Activated T-cell treated with anti-CD3 and anti-CD28 coated beads, Interleukin-2, amount 50 U/mL, for 24 hours (primary cell): ENCODE results near the gene UBIAD1.
"Not testable (repeated sequence)": the region's sequence is repeated elsewhere in the genome, so short reads cannot be mapped to it uniquely, and the experiment has no call there.

ENCODE experiments used
- DNase-seq: peaks from one replicate; pipeline ENCODE4 v3.0.0-alpha.2; 2020
- H3K27ac Mint-ChIP-seq: 2 replicates; pipeline ENCODE4 v1.8.0; 2020; ENCODE audit warnings: mild to moderate bottlenecking, mixed read lengths
- H3K27me3 Mint-ChIP-seq: 2 replicates; pipeline ENCODE4 v1.8.0; 2020; ENCODE audit warnings: mixed read lengths
- H3K36me3 Mint-ChIP-seq: 2 replicates; pipeline ENCODE4 v1.8.0; 2020; ENCODE audit warnings: low read depth, mixed read lengths
- H3K4me1 Mint-ChIP-seq: 2 replicates; pipeline ENCODE4 v1.8.0; 2020; ENCODE audit warnings: low read depth, mixed read lengths
- H3K4me3 Mint-ChIP-seq: 2 replicates; pipeline ENCODE4 v1.8.0; 2020; ENCODE audit warnings: mild to moderate bottlenecking, moderate library complexity, mixed read lengths
- H3K9me3 Mint-ChIP-seq: 2 replicates; pipeline ENCODE4 v1.8.0; 2020; ENCODE audit warnings: mixed read lengths

UBIAD1 gene

DNA sequence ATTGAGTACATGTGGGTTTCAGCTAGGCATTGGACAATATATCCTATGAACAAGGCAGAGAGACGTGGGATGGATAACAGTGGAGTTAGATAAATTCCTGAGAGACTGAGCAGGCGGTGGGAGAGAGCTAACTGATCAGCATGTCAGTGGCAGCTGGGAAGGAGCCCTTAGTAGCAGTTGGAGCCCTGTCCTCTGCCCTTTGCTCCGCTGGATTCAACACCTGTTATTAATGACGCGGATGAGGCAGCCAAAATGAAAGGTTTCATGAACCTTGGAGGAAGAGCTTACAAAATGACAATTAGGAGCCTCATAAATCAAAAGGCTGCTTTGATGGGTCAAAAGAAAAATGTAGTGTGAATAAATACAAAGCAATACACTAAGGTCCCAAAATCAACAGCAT is 16.1 kb downstream of the UBIAD1 start:
- peaks cover 76% of the 10 kb centered on the region for H3K4me1 Mint-ChIP-seq
- H3K9me3 Mint-ChIP-seq: no peaks in the 10 kb centered on the region
- no peaks in the 10 kb centered on the region for H3K27me3 Mint-ChIP-seq
- peaks cover 92% of the 10 kb centered on the region for H3K36me3 Mint-ChIP-seq
- H3K4me3 Mint-ChIP-seq: no peak overlapping the region
- DNase-seq: no peak
- H3K27ac Mint-ChIP-seq: peak overlapping the region; percentile 19

DNA sequence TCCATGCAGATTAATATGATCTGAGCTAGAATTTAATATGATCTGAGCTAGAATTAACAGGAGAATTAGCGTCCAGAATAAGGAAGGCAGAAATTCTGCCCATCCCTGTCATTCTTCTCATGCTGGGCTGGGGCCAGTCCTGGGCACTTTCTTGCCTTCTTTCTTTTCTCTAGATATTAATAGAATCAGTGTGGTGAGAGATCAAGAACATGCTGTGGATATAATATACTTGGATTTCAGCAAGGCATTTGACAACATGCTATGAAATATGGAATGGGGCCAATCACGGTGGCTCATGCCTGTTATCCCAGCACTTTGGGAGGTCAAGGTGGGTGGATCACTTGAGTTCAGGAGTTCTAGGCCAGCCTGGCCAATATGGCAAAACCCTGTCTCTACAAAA is 18.1 kb downstream of the UBIAD1 start:
- Mint-ChIP-seq H3K36me3 (peaks cover 92% of the 10 kb centered on the region), H3K4me3 (no peak overlapping the region), H3K9me3 (no peaks in the 10 kb centered on the region), H3K27ac (peak overlapping the region; percentile 59), H3K4me1 (peaks cover 75% of the 10 kb centered on the region), H3K27me3 (no peaks in the 10 kb centered on the region)
- DNase-seq: no peak

DNA sequence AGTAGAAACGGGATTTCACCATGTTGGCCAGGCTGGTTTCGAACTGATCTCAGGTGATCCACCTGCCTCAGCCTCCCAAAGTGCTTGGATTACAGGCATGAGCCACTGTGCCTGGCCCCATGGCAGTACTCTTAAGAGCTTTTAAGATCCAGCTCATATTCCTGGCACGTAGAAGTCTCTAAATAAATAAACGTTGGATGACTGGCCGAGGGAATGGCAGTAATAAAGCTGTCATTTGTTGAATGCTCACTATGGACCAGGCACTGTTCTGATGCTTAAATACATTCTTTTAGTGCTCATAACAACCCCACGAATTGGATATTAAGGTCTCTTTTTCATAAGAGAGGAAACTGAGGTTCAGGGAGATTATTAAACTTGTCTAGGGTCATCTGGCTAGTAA is 20.9 kb downstream of the UBIAD1 start:
- DNase-seq: no peak
- no peak overlapping the region for H3K27ac Mint-ChIP-seq
- H3K4me3 Mint-ChIP-seq: no peak overlapping the region
- peaks cover 73% of the 10 kb centered on the region for H3K4me1 Mint-ChIP-seq
- peaks cover 83% of the 10 kb centered on the region for H3K36me3 Mint-ChIP-seq
- no peaks in the 10 kb centered on the region for H3K27me3 Mint-ChIP-seq
- H3K9me3 Mint-ChIP-seq: no peaks in the 10 kb centered on the region

- no peak for DNase-seq
- Mint-ChIP-seq H3K27ac (peak overlapping the region; percentile 87), H3K9me3 (no peaks in the 10 kb centered on the region), H3K36me3 (peaks cover 75% of the 10 kb centered on the region), H3K4me1 (peaks cover 76% of the 10 kb centered on the region), H3K27me3 (no peaks in the 10 kb centered on the region), H3K4me3 (no peak overlapping the region)
Observed at GRCh38 chr1:11294951-11295350, 22.0 kb downstream of the UBIAD1 start.

DNA sequence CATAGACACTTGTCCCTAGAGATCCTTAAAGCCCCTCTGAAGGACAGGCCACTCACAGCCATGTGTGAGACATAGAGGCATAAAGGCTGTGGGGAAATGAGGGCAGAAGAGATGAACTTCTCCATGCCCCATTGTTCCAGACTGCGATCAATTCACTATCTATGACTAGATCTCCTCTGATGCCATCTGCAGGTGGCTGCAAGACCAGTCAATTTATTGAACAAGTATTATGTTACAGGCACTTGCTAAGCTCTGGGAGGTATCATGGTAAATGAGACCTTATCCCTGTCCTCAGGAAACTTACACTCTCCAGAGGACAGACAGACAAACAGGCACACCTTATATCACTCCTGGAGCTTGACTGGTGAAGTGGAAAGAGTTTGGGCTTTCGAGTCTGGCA is 22.9 kb downstream of the UBIAD1 start:
- Mint-ChIP-seq H3K9me3 (no peaks in the 10 kb centered on the region), H3K27ac (peak overlapping the region; percentile 87), H3K4me1 (peaks cover 68% of the 10 kb centered on the region), H3K36me3 (peaks cover 66% of the 10 kb centered on the region), H3K27me3 (no peaks in the 10 kb centered on the region), H3K4me3 (no peak overlapping the region)
- no peak for DNase-seq

- DNase-seq, H3K9me3 Mint-ChIP-seq, H3K27me3 Mint-ChIP-seq, H3K4me3 Mint-ChIP-seq: not testable (repeated sequence)
- peak overlapping the region; percentile 61 for H3K27ac Mint-ChIP-seq
- peaks cover 48% of the 10 kb centered on the region for H3K36me3 Mint-ChIP-seq
- H3K4me1 Mint-ChIP-seq: peaks cover 50% of the 10 kb centered on the region
Observed at GRCh38 chr1:11297774-11298173, 24.8 kb downstream of the UBIAD1 start.

- DNase-seq: no peak
- Mint-ChIP-seq H3K27ac (peak overlapping the region; percentile 88), H3K4me1 (peaks cover 45% of the 10 kb centered on the region), H3K9me3 (no peaks in the 10 kb centered on the region), H3K27me3 (no peaks in the 10 kb centered on the region), H3K36me3 (peaks cover 40% of the 10 kb centered on the region), H3K4me3 (no peak overlapping the region)
Observed at GRCh38 chr1:11298390-11299224, 25.6 kb downstream of the UBIAD1 start.

- H3K4me3 Mint-ChIP-seq: no peak overlapping the region
- peaks cover 42% of the 10 kb centered on the region for H3K4me1 Mint-ChIP-seq
- H3K36me3 Mint-ChIP-seq: peaks cover 35% of the 10 kb centered on the region
Observed at GRCh38 chr1:11299225-11299574, 26.2 kb downstream of the UBIAD1 start.

DNA sequence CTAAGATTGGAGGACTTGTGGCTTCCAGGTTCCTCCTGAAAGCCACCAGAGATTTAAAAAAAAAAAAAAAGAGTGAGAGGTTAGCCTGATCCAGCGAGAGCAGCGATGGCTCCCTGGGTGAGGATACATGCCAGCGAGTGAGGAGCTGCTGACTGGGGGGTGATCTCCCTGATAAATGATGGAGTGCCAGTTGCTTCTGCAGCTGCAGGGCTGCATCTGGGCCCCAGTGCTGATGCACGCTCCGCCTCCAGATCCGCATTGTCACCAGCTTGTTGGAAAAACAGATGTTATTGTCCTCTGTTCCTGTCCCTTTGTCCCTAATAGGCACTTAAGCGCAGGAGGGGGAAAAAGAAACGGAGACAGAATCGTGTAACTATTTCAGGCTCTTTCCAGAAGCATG is 28.6 kb downstream of the UBIAD1 start:
- Mint-ChIP-seq H3K36me3 (peaks cover 13% of the 10 kb centered on the region), H3K27ac (no peak overlapping the region), H3K27me3 (no peaks in the 10 kb centered on the region), H3K4me3 (no peak overlapping the region), H3K9me3 (no peaks in the 10 kb centered on the region), H3K4me1 (peaks cover 22% of the 10 kb centered on the region)
- no peak for DNase-seq

More at GRCh38 chr1:11299225-11299574, 26.2 kb downstream of the UBIAD1 start:
- no peak for DNase-seq
- no peaks in the 10 kb centered on the region for H3K9me3 Mint-ChIP-seq
- peak overlapping the region; percentile 88 for H3K27ac Mint-ChIP-seq
- H3K27me3 Mint-ChIP-seq: no peaks in the 10 kb centered on the region

DNA sequence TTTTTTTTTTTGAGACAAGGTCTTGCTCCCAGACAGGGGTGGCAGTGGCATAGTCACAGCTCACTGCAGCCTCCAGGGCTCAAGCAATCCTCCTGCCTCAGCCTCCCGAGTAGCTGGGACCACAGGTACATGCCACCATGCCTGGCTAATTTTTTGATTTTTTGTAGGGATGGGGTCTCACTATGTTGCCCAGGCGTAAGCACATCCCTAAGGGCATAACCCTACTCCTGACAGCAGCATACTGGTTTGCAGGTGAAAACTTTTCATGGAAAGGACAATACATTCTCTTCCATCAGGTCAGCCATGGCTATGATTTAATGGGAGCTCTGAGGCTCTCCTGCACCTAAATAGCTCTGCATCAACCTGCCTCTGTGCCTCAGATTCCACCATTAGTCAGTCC is 29.4 kb downstream of the UBIAD1 start:
- H3K9me3 Mint-ChIP-seq: no peaks in the 10 kb centered on the region

GRCh38 chr1:11305516-11305915 is 32.5 kb downstream of the UBIAD1 start:
- not testable (repeated sequence) for H3K4me1 Mint-ChIP-seq, H3K27me3 Mint-ChIP-seq, H3K4me3 Mint-ChIP-seq, DNase-seq, H3K36me3 Mint-ChIP-seq, H3K9me3 Mint-ChIP-seq, H3K27ac Mint-ChIP-seq

More for the DNA sequence above, 29.4 kb downstream of the UBIAD1 start:
- H3K4me3 Mint-ChIP-seq: no peak overlapping the region
- no peak overlapping the region for H3K27ac Mint-ChIP-seq
- H3K4me1 Mint-ChIP-seq: peaks cover 14% of the 10 kb centered on the region
- DNase-seq: no peak
- H3K27me3 Mint-ChIP-seq: no peaks in the 10 kb centered on the region
- H3K36me3 Mint-ChIP-seq: peaks cover 7% of the 10 kb centered on the region

DNA sequence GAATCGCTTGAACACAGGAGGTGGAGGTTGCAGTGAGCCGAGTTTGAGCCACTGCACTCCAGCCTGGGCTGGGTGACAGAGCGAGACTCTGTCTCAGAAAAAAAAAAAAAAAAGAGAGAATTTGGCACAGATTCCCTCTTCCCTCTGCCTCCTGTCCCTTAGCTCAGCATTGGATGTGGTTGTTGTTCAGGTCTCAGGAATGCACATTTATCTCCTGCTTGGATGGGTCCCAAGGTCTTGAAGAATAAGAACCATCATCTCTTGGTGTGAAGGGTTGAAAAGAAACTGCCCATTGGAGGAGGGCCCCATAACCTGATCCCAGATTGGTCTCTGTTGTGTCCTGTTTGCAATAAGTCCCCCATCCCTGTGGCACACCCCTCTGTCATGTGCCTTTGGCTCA is 34.9 kb downstream of the UBIAD1 start:
- Mint-ChIP-seq H3K36me3 (no peaks in the 10 kb centered on the region), H3K4me3 (no peak overlapping the region), H3K27ac (no peak overlapping the region), H3K4me1 (peaks cover 11% of the 10 kb centered on the region), H3K27me3 (no peaks in the 10 kb centered on the region), H3K9me3 (no peaks in the 10 kb centered on the region)
- DNase-seq: no peak

DNA sequence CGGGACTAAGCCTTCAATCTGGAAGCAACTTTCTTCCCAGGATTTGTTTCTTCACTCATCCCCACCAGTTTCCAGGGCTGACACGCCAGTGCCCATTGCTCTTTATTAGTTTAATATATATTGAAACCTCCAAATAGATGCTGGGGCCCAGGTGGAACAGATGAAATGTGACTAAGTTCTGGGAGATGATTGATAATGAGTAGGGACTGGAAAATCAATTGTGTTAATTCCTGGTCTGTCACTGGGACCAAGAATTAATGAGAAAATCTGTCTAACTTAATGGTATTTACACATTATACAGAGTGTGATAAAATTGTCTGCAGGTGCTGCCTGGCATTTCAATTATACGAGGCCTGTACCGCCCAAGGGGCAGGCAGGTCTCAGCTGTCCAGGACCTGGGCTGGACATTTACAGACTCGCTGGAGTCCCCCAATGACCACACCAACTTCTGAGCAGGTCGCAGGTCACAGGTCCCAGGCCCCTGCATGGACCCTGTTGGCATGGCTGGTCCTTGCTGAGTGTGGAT is 35.8 kb downstream of the UBIAD1 start:
- Mint-ChIP-seq H3K27ac (no peak overlapping the region), H3K27me3 (no peaks in the 10 kb centered on the region), H3K4me1 (peaks cover 11% of the 10 kb centered on the region), H3K36me3 (no peaks in the 10 kb centered on the region), H3K9me3 (no peaks in the 10 kb centered on the region), H3K4me3 (no peak overlapping the region)
- no peak for DNase-seq

GRCh38 chr1:11309385-11309784 is 36.4 kb downstream of the UBIAD1 start:
- Mint-ChIP-seq H3K4me3 (no peak overlapping the region), H3K27me3 (no peaks in the 10 kb centered on the region), H3K27ac (no peak overlapping the region), H3K4me1 (peaks cover 11% of the 10 kb centered on the region), H3K9me3 (no peaks in the 10 kb centered on the region), H3K36me3 (no peaks in the 10 kb centered on the region)
- DNase-seq: no peak
